Stimulated activated CD8-positive, alpha-beta memory T cell treated with anti-CD3 and anti-CD28 coated beads, Interleukin-12 subunit alpha, Interleukin-12 subunit beta, amount 100 ng/mL, for 24 hours (primary cell): Measurements from ENCODE around the gene GNB3.
"Not testable (repeated sequence)": the region's sequence is repeated elsewhere in the genome, so short reads cannot be mapped to it uniquely, and the experiment has no call there.

Experiments
- DNase-seq: peaks from one replicate; pipeline ENCODE4 v3.0.0-alpha.2; 2020; ENCODE audit errors: extremely low read depth

GNB3 gene

DNA sequence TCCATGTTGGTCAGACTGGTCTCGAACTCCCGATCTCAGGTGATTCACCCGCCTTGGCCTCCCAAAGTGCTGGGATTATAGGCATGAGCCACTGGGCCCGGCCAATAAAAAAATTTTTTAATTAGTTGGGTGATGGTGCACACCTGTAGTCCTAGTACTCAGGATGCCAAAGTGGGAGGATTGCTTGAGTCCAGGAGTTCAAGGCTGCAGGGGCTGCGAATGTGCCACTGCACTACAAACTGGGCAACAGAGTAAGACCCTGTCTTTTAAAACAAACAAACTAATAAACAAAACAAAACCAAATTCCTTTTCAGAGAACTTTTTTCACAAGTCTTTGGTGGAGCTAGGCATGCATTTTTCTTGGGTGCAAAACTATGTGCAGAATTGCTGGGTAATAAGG lies 42.5 kb downstream of the GNB3 start:
- DNase-seq = no peak

DNA sequence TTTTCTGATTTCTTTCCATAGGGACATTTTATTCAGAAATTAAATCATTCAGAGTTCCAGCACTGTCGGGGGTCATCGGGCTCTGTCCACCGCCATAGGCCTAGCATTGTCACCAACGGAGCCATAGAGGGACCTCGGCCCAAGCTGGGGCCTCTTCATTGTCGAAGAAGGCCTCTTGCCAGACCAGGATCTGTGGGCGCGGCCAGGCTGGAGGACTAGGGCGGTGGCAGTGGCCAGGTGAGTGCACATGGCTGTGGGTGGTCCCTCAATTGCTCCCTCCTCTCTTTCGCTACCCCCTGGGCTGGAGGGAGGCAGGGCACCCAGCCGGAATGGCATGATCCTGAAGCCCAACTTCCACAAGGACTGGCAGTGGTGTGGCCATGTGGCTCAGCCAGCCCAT lies 43.0 kb downstream of the GNB3 start:
- no peak for DNase-seq

DNA sequence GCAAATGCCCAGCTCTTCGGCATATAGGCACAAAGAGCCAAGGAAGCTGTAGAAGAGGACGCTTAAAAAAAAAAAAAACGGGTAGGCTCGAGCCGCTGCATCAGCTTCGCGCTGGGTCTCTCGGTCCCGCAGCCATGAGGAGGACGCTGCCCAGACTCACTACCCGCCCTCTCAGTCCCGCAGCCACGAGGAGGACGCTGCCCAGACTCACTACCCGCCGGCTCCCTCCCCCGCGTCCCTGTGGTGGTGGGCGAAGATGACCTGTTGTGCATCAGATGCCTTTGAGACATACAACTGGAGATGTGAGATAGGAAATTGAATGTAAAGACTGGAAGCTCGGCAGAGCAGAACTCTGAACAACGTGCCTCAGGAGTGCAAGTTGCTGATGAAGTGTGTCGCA lies 43.8 kb downstream of the GNB3 start:
- no peak for DNase-seq

DNA sequence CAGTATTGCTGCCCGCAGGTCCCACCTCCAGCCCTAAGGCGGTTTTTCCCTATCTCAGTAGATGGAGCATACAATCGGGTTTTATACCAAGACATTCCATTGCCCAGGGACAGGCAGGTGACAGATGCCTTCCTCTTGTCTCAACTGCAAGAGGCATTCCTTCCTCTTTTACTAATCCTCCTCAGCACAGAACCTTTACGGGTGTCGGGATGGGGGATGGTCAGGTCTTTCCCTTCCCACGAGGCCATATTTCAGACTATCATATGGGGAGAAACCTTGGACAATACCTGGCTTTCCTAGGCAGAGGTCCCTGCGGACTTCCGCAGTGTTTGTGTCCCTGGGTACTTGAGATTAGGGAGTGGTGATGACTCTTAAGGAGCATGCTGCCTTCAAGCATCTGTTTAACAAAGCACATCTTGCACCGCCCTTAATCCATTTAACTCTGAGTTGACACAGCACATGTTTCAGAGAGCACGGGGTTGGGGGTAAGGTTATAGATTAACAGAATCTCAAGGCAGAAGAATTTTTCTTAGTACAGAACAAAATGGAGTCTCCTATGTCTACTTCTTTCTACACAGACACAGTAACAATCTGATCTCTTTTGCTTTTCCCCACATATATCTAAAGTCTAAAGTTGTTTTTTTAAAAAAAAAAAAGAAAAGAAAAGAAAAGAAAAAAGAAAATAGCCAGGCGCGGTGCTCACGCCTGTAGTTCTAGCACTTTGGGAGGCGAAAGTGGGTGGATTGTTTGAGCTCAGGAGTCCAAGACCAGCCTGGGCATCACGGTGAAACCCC lies 45.7 kb downstream of the GNB3 start:
- DNase-seq = not testable (repeated sequence)

DNA sequence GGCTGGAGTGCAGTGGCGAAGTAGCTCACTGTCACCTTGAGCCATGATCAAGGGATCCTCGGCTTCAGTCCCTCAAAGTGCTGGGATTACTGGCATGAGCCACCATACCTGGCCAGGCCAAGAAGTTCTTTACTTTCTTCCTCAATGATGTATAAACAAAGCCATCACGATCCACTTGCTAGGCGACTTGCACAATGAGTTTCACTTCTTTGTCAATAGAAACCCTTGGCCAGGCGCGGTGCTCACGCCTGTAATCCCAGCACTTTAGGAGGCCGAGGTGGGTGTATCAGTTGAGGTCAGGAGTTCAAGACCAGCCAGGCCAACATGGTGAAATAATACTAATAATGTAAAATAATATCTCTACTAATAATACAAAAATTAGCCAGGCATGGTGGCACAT lies 46.7 kb downstream of the GNB3 start:
- no peak for DNase-seq

DNA sequence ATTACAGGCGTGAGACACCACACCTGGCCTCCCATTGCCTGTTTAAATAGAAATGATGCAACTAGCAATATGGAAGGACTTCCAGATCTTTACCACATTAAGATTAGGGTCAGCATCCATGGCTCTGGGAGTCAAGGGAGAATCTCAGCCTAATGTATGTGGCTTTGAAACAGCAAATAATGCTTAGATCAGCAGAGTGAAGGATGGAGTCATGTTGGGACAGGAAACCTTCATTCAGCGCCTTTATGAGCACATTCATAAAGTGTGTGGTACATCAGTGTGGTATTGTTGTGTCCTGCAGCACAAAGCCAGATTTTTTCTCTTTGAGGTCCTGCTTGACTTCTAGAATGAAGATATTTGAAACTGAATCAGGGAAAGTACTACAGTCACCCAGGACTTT lies 47.6 kb downstream of the GNB3 start:
- DNase-seq = no peak

DNA sequence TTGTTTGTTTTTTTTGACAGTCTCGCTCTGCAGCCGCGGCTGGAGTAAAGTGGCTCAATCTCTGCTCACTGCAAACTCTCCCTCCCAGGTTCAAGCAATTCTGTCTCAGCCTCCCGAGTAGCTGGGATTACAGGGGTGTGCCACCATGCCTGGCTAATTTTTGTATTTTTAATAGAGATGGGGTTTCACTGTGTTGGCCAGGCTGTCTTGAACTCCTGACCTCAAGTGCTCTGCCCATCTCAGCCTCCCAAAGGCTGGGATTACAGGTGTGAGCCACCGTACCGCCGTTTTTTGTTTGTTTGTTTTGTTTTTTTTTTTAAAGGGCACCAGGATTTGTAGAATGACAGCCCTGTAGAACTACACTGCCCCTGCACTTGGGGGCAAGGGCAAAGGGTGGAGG lies 48.1 kb downstream of the GNB3 start:
- DNase-seq = not testable (repeated sequence)

DNA sequence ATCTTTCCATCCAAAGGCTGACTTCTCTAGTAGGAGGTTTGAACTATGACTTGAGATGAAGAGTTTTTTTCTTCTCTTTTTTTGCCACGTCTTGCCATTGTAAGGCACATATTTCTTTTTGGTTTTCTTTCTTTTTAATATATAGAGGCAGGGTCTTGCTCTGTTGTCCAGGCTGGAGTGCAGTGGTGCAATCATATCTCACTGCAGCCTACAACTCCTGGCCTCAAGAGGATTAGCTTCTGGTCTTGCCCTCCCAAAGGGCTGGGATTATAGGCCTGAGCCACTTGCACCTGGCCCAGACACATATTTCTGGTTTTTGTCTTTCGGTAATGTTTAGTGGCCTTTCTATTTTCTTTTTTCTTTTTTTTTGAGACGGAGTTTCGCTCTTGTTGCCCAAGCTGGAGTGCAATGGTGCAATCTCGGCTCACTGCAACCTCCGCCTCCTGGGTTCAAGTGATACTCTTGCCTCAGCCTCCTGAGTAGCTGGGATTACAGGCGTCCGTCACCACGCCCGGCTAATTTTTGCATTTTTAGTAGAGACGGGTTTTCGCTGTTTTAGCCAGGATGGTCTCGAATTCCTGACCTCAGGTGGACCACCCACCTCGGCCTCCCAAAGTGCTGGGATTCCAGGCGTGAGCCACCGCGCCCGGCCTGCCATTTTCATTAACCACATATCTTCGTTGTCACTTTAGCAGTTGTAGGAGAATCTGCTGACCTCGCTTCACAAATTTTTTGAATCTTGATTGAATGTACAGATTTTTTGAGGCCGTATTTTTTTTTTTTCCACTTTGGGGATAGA lies 49.2 kb downstream of the GNB3 start:
- not testable (repeated sequence) for DNase-seq

DNA sequence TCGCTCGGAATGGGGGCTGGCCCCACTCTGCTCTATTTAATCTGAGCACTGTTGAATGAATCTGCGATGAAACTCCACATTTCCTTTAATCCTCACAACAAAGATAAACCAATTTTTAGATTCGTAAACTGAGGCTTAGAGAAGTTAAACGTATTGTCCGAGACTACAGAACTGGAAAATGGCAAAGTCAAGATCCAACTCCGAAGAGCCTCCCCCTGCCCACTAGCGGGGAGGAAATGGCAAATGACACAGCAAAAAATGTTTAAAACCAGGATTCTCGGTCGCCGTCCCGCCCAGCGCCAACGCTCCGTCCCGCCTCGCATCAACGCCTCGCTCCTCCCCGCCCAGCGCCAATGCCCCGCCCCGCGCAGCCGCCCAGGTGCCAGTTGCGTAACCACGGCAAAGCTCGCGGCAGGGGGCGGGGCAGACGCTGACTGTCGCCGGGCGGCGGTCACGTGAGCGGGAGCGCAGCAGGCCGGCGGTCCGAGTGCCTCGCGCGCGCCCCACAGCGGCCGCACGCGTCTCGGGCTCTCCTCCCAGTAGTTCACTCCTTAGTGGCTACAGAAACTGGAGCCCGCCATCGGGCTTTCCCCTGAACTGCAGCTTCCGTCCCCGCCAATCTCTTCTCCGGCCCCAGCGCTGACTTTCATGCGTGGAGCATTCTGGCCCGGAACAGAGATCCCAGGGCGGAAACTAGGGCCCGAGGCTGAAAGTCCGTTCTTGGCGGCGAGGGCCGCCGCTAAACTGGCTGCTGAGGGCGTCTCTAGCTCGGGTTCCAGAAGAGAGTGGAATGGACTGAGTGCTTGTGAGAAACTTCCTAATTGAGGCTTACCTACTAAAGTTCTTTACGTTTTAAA lies 50.3 kb downstream of the GNB3 start:
- DNase-seq = peak; percentile 97

DNA sequence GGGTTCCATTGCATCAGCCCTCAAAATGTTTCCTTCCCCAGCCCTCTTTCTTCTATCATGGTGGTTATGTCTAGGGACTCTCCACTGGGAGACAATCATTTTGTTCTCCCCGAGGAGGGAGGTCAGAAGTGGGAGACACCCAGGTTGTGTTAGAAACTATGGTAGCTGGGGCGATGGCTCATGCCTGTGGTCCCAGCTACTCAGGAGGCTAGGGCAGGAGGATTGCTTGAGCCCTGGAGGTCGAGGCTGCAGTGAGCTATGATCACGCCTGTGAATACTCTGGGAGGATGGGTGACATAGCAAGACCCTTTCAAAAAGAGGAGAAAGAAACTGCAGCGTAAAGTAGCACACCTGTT lies 50.9 kb downstream of the GNB3 start:
- no peak for DNase-seq

DNA sequence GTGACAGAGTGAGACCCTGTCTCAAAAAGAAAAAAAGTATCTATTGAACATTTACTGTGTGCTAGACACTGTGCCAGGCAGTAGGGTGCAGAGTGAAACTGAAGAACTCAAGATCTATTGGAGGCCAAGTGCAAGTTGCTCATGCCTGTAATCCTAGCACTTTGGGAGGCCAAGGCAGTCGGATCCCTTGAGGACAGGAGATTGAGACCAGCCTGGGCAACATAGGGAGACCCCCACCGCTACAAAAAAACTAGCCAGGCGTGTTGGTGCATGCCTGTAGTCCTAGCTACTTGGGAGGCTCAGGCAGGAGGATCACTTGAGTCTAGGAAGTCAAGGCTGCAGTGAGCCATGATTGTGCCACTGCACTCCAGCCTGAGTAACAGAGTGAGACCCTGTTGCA lies 52.0 kb downstream of the GNB3 start:
- DNase-seq = not testable (repeated sequence)

DNA sequence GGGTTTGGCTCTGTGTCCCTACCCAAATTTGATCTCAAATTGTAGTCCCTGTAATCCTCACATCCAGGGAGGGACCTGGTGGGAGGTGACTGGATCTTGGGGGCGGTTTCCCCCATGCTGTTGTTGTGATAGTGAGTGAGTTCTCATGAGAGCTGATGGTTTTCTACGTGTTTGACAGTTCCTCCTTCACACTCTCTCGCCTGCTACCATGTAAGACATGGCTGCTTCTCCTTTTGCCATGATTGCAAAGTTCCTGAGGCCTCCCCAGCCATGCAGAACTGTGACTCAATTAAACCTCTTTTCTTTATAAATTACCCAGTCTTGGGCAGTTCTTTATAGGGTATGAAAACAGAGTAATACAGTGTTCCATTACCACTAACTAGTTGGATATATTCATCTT lies 53.6 kb downstream of the GNB3 start:
- DNase-seq = no peak
